Measurements from ENCODE around the gene VPS37C. TPM values are rescaled to one million over a fixed set of nuclear protein-coding genes. Genes with fewer than 3 reads are reported as not detected.

Gene VPS37C
- total RNA-seq, 1 experiment from 2014 or later = 32.7 TPM

DNA sequence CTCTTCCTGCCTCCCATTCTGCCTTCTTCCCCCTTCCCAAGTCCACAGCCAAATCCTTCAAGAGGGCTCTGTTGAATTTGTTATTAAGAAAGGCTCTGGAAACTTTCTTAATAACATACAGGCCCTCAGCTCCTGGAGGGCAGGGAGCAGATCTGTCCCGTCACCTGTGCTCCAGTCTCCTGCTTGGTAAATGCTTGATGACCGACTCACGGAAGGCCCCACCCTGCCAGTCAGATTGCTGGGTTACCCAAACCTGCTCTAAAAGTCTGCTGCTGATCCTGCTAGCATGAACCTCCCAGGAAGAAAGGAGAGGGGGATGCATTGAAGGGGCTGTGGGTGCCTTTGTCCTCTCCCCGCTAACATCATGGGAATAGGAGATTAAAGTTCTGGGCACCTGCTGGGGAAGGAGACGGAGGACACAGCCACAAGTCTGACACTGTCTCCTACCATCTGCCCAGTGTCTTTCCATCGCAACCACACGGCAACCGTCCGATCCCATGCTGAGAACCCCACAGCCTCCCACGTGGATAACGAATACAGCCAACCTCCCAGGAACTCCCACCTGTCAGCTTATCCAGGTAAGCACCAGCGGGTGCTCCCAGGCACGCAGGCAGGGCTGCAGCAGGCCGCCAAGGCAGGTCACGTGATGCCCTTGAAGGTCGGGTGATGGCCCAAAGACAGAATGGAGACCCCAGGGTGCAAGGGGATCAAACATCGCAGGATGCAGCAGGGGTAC lies 36.5 kb downstream of the VPS37C start:
- Histone ChIP-seq H3K36me3 (ENCODE audit: insufficient read depth, low read length, poor library complexity, severe bottlenecking) (no peaks in the 10 kb centered on the region), H3K9me3 (ENCODE audit: low read depth, low read length, poor library complexity, severe bottlenecking) (no peaks in the 10 kb centered on the region), H3K4me1 (ENCODE audit: insufficient read depth, low read length, poor library complexity, severe bottlenecking) (peaks cover 14% of the 10 kb centered on the region), H3K4me3 (ENCODE audit: low read depth, low read length, poor library complexity, severe bottlenecking) (no peak overlapping the region), H3K27ac (ENCODE audit: low read depth, low read length, poor library complexity, severe bottlenecking) (no peak overlapping the region), H3K27me3 (replicated peaks; ENCODE audit: insufficient read depth, low read depth, low read length, poor library complexity) (no peaks in the 10 kb centered on the region)
- BruUV-seq (replicated peaks) = no TSS peak
- DNase-seq (ENCODE audit: low spot score) = no peak
- CTCF ChIA-PET = no interaction called here
- intact Hi-C loops (cut with micrococcal nuclease; ENCODE audit: unreplicated experiment) = no loop called here
- POLR2A ChIA-PET (ENCODE audit: low non-redundant PET) = no interaction called here
- no peak for TF ChIP-seq EZH2 (IDR thresholded peaks at IDR 0.05; ENCODE audit: borderline replicate concordance, low read depth, low read length, poor library complexity, severe bottlenecking)
- TF ChIP-seq, protein P1, sequence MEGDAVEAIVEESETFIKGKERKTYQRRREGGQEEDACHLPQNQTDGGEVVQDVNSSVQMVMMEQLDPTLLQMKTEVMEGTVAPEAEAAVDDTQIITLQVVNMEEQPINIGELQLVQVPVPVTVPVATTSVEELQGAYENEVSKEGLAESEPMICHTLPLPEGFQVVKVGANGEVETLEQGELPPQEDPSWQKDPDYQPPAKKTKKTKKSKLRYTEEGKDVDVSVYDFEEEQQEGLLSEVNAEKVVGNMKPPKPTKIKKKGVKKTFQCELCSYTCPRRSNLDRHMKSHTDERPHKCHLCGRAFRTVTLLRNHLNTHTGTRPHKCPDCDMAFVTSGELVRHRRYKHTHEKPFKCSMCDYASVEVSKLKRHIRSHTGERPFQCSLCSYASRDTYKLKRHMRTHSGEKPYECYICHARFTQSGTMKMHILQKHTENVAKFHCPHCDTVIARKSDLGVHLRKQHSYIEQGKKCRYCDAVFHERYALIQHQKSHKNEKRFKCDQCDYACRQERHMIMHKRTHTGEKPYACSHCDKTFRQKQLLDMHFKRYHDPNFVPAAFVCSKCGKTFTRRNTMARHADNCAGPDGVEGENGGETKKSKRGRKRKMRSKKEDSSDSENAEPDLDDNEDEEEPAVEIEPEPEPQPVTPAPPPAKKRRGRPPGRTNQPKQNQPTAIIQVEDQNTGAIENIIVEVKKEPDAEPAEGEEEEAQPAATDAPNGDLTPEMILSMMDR (conservative IDR thresholded peaks at IDR 0.05; ENCODE audit: low read depth, low read length) = no peak

DNA sequence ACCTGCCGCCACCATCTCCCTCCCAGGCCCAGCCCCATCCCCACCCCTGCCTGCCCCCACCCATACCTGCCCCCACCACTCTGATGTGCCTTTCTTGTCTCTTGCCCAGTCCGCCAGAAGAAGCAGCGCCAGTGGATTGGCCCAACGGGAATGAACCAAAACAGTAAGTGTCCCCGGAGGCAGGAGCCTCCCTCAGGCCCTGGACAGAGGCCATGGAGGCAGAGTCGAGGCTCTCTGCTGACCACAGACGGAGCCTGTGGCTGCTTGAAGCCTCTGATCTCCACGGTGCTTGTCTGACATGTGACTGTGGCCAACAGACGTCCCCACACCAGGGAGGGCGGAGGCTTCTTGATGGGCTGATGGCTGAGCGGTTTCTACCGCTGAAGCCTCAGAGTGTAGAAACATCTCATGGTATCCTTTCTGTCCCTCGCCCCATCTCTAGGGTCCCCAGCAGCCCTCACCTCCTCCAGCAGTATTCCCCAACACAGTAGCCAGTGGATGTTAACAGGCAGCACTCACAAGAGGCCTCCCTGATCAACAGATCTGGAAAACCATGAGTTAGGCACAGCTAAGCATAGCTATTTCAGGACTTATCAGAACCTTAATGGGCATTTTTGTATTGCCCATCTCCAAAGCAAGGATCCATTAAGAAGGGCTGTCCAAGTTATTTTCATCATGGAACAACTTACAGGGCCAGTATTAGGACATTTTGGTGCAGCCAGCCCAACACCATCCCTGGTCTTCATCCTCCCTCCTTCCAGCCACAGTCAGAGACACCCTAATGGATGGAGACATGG lies 37.3 kb downstream of the VPS37C start:
- H3K4me3 ChIP-seq (ENCODE audit: low read depth, low read length, poor library complexity, severe bottlenecking) = no peak overlapping the region
- H3K36me3 ChIP-seq (ENCODE audit: insufficient read depth, low read length, poor library complexity, severe bottlenecking) = no peaks in the 10 kb centered on the region
- peaks cover 14% of the 10 kb centered on the region for H3K4me1 ChIP-seq (ENCODE audit: insufficient read depth, low read length, poor library complexity, severe bottlenecking)
- intact Hi-C loops (cut with micrococcal nuclease; ENCODE audit: unreplicated experiment) = no loop called here
- POLR2A ChIA-PET (ENCODE audit: low non-redundant PET) = no interaction called here
- H3K27ac ChIP-seq (ENCODE audit: low read depth, low read length, poor library complexity, severe bottlenecking) = no peak overlapping the region
- H3K9me3 ChIP-seq (ENCODE audit: low read depth, low read length, poor library complexity, severe bottlenecking) = no peaks in the 10 kb centered on the region
- BruUV-seq (replicated peaks) = no TSS peak
- no peak for TF ChIP-seq EZH2 (IDR thresholded peaks at IDR 0.05; ENCODE audit: borderline replicate concordance, low read depth, low read length, poor library complexity, severe bottlenecking)
- TF ChIP-seq, protein P1 (conservative IDR thresholded peaks at IDR 0.05; ENCODE audit: low read depth, low read length) = no peak
- no peak for DNase-seq (ENCODE audit: low spot score)
- H3K27me3 ChIP-seq (replicated peaks; ENCODE audit: insufficient read depth, low read depth, low read length, poor library complexity) = no peaks in the 10 kb centered on the region
- CTCF ChIA-PET = no interaction called here

DNA sequence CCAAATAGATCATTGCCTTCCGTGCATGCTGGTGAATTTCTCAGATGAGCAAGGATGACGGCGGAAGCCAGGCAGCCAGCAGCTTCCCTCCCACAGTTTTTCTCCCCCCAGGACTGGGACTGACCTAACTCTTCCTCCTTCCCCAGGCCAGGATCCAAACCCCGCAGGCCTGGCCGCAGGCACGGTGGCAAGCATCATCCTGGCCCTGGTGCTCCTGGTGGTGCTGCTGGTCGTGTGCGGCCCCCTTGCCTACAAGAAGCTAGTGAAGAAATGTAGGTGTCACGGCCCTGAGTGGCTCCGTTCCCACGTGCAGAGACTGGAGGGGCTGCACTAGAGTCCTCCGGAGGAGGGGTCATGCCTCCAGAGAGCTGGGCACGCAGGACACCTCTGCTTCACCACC lies 38.5 kb downstream of the VPS37C start:
- ChIA-PET CTCF (no interaction called here), POLR2A (ENCODE audit: low non-redundant PET) (no interaction called here)
- peaks cover 14% of the 10 kb centered on the region for H3K4me1 ChIP-seq (ENCODE audit: insufficient read depth, low read length, poor library complexity, severe bottlenecking)
- no peaks in the 10 kb centered on the region for H3K9me3 ChIP-seq (ENCODE audit: low read depth, low read length, poor library complexity, severe bottlenecking)
- no peak overlapping the region for H3K27ac ChIP-seq (ENCODE audit: low read depth, low read length, poor library complexity, severe bottlenecking)
- intact Hi-C loops (cut with micrococcal nuclease; ENCODE audit: unreplicated experiment) = no loop called here
- no peaks in the 10 kb centered on the region for H3K36me3 ChIP-seq (ENCODE audit: insufficient read depth, low read length, poor library complexity, severe bottlenecking)
- no peak overlapping the region for H3K4me3 ChIP-seq (ENCODE audit: low read depth, low read length, poor library complexity, severe bottlenecking)
- TF ChIP-seq, protein P1 (conservative IDR thresholded peaks at IDR 0.05; ENCODE audit: low read depth, low read length) = no peak
- no peak for TF ChIP-seq EZH2 (IDR thresholded peaks at IDR 0.05; ENCODE audit: borderline replicate concordance, low read depth, low read length, poor library complexity, severe bottlenecking)
- no peaks in the 10 kb centered on the region for H3K27me3 ChIP-seq (replicated peaks; ENCODE audit: insufficient read depth, low read depth, low read length, poor library complexity)
- no peak for DNase-seq (ENCODE audit: low spot score)
- no TSS peak for BruUV-seq (replicated peaks)

Data from A673 (cell line).